IMR-90 (cell line): ENCODE results near the gene SCIN.

ENCODE experiments used
- CEBPB ChIP-seq: IDR thresholded peaks from 2 replicates; pipeline ENCODE4 v1.6.1; 2012; ENCODE audit warnings: low read depth, low read length, improper control_type of control experiment
- CTCF ChIP-seq: conservative IDR thresholded peaks from 2 replicates; pipeline ENCODE4 v1.5.1; 2012; ENCODE audit warnings: mild to moderate bottlenecking, low read depth, low read length, improper control_type of control experiment
- POLR2A ChIP-seq: IDR thresholded peaks from 2 replicates; pipeline ENCODE4 v1.6.1; 2012; ENCODE audit warnings: mild to moderate bottlenecking, low read depth, low read length
- RFX5 ChIP-seq: IDR thresholded peaks from 2 replicates; pipeline ENCODE4 v1.8.0; 2012; ENCODE audit warnings: low read depth, mild to moderate bottlenecking, low read length, moderate library complexity
- SMC3 ChIP-seq: fragments of 150-350 bp; IDR thresholded peaks from 2 replicates; pipeline ENCODE4 v1.6.1; 2016; ENCODE audit warnings: low read depth, mild to moderate bottlenecking, antibody characterized with exemption, low read length, moderate library complexity

GRCh38 chr7:12583176-12583575 lies 12.7 kb downstream of the SCIN start:
- TF ChIP-seq POLR2A (no peak), CTCF (no peak), SMC3 (no peak), RFX5 (no peak), CEBPB (no peak)
